GM13976 (cell line): ENCODE results near the gene UGT1A5.

Experiments
- DNase-seq: peaks from one replicate; pipeline ENCODE4 v3.0.0; 2012; ENCODE audit warnings: low spot score
- CTCF ChIP-seq: IDR thresholded peaks from 2 replicates; pipeline ENCODE4 v1.5.1; 2012; ENCODE audit warnings: borderline replicate concordance, mild to moderate bottlenecking; ENCODE audit not compliant: insufficient read depth; ENCODE audit errors: extremely low read depth, missing control alignments, control extremely low read depth
- in situ Hi-C: fragments of 300-500 bp; cut with MboI; formaldehyde crosslinking; loops from one replicate; pipeline ENCODE4 v1.12.0; 2022; ENCODE audit warnings: low sequenced_read_pairs, mixed read lengths, inconsistent platforms; ENCODE audit not compliant: unreplicated experiment

UGT1A5 gene

GRCh38 chr2:233712611-233713261 lies at the start of gene UGT1A5:
Gene UGT1A5 (plus strand): TSS chr2:233712907. CDS start chr2:233712992, 85 bp downstream.
- TF ChIP-seq CTCF, result no peak
- in situ Hi-C loops, result loop anchor here (25.0 kb wide), 2 partner anchors 250 to 425 kb away; no protein-coding TSS in a partner anchor
- no peak for DNase-seq

GRCh38 chr2:233663911-233664310 lies 48.8 kb upstream of the UGT1A5 start:
- TF ChIP-seq CTCF, result no peak
- in situ Hi-C loops, result no loop called here
- no peak for DNase-seq

GRCh38 chr2:233668605-233669260 lies 44.0 kb upstream of the UGT1A5 start:
- in situ Hi-C loops, result no loop called here
- no peak for TF ChIP-seq CTCF
- no peak for DNase-seq

GRCh38 chr2:233671290-233672161 lies 41.2 kb upstream of the UGT1A5 start, which contains the start of gene UGT1A9:
Gene UGT1A9 (plus strand): TSS chr2:233671898. CDS start chr2:233671935, 37 bp downstream.
- DNase-seq, result no peak
- no peak for TF ChIP-seq CTCF
- in situ Hi-C loops, result no loop called here

- TF ChIP-seq CTCF, result no peak
- in situ Hi-C loops, result no loop called here
- DNase-seq, result no peak
Observed at GRCh38 chr2:233672886-233673285, 39.8 kb upstream of the UGT1A5 start.

- in situ Hi-C loops, result no loop called here
- no peak for TF ChIP-seq CTCF
- no peak for DNase-seq
Observed at GRCh38 chr2:233673896-233674295, 38.8 kb upstream of the UGT1A5 start.
